CD4-positive, alpha-beta memory T cell (primary cell): ENCODE data around the gene CISH. TPM values are rescaled to one million over a fixed set of nuclear protein-coding genes. Genes with fewer than 3 reads are reported as not detected.

ENCODE experiments used
- CTCF ChIA-PET: fragments of 350-600 bp; sonication (Branson Sonifier 250); formaldehyde crosslinking; loops from one replicate; lab custom pipeline; 2021; ENCODE audit warnings: inconsistent platforms; ENCODE audit not compliant: partially characterized antibody; lab: Charles Lee
- POLR2A ChIA-PET: fragments of 350-600 bp; sonication (Branson Sonifier 250); formaldehyde crosslinking; loops from one replicate; lab custom pipeline; 2021; ENCODE audit not compliant: partially characterized antibody; lab: Charles Lee
- DNase-seq, 5 donors: peaks; one replicate each; pipeline versions ENCODE4 v3.0.0 to v3.0.0-alpha.2; 2020 to 2022; ENCODE audit warnings: mixed read lengths in 1 of 5
- H3K27ac ChIP-seq: one replicate; pipeline ENCODE4 v1.7.0; 2013; ENCODE audit warnings: low read depth, low read length
- H3K27me3 ChIP-seq: 2 replicates; pipeline ENCODE4 v1.7.0; 2013; ENCODE audit warnings: mild to moderate bottlenecking, low read length, moderate library complexity; ENCODE audit not compliant: insufficient read depth
- H3K36me3 ChIP-seq: 2 replicates; pipeline ENCODE4 v1.7.0; 2013; ENCODE audit warnings: mild to moderate bottlenecking, low read length, moderate library complexity; ENCODE audit not compliant: insufficient read depth
- H3K4me1 ChIP-seq: 2 replicates; pipeline ENCODE4 v1.7.0; 2013; ENCODE audit warnings: mild to moderate bottlenecking, low read length, moderate library complexity; ENCODE audit not compliant: insufficient read depth
- H3K4me3 ChIP-seq, 2 donors: one replicate each; pipeline ENCODE4 v1.7.0; 2013; ENCODE audit warnings: low read length in 2 of 2, mild to moderate bottlenecking in 1 of 2
- H3K9me3 ChIP-seq, 2 donors: one replicate each; pipeline ENCODE4 v1.7.0; 2013; ENCODE audit warnings: low read length in 2 of 2, control low read depth in 1 of 2; ENCODE audit not compliant: control insufficient read depth in 1 of 2
- H3K27ac Mint-ChIP-seq, 7 donors: one replicate each; pipeline ENCODE4 v1.8.0; 2020 to 2021; ENCODE audit warnings: mixed read lengths in 7 of 7, mild to moderate bottlenecking in 6 of 7, inconsistent platforms in 3 of 7, moderate library complexity in 3 of 7
- H3K27me3 Mint-ChIP-seq, 2 donors: one replicate each; pipeline ENCODE4 v1.8.0; 2020 to 2021; ENCODE audit warnings: mixed read lengths in 2 of 2
- H3K36me3 Mint-ChIP-seq, 2 donors: one replicate each; pipeline ENCODE4 v1.8.0; 2020 to 2021; ENCODE audit warnings: mixed read lengths in 2 of 2, inconsistent platforms in 1 of 2, mild to moderate bottlenecking in 1 of 2
- H3K4me1 Mint-ChIP-seq, 4 donors: one replicate each; pipeline ENCODE4 v1.8.0; 2020 to 2021; ENCODE audit warnings: mixed read lengths in 4 of 4, mild to moderate bottlenecking in 1 of 4
- H3K4me3 Mint-ChIP-seq, 8 donors: one replicate each; pipeline ENCODE4 v1.8.0; 2020 to 2021; ENCODE audit warnings: mixed read lengths in 8 of 8, mild to moderate bottlenecking in 7 of 8, moderate library complexity in 6 of 8, inconsistent platforms in 3 of 8
- H3K9me3 Mint-ChIP-seq, 8 donors: one replicate each; pipeline ENCODE4 v1.8.0; 2020 to 2021; ENCODE audit warnings: mixed read lengths in 8 of 8, mild to moderate bottlenecking in 5 of 8, inconsistent platforms in 3 of 8, moderate library complexity in 1 of 8
- intact Hi-C: fragments of 100-400 bp; cut with micrococcal nuclease; formaldehyde crosslinking; loops from one replicate; pipeline ENCODE4 v1.15.1; 2023
- polyA plus RNA-seq, 2 donors: library from polyadenylated mRNA; unstranded; fragments of 300-500 nt; fragmentation: Illumina TruSeq; gene quantifications; one replicate each; pipeline ENCODE4 v1.2.3, GENCODE V29; 2021
- total RNA-seq, 2 experiments: library from RNA; stranded (reverse); gene quantifications; one replicate each; pipeline ENCODE4 v1.2.3, GENCODE V29; 2021

Gene CISH
- total and polyA plus RNA-seq, 4 experiments from 2014 or later: 14.7 to 248 (median 53.6) TPM

DNA sequence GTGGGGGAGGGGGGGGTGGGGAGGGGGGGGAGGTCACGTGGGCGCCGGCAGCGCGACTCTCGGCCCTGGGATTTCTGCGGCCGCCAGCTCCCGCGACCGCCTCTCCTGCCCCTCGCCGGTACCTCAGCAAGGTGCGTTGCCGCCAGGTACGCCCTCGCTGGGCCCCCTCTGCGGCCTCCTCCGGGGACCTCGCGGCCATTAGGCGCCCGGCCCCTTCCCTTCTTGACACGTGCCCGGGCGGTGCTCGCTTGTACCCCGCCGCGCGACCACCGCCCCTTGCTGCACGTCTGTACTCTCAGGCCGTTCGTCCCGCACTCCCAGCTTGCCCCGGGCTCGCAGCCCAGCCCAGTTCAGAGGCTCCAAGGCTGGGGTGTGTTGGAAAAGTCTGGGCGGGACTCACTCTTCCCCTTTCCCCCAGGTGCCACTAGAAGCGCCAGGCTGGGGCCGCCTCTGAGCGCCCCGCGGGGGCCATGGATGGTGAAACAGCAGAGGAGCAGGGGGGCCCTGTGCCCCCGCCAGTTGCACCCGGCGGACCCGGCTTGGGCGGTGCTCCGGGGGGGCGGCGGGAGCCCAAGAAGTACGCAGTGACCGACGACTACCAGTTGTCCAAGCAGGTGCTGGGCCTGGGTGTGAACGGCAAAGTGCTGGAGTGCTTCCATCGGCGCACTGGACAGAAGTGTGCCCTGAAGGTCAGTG is 5.7 kb upstream of the CISH start, which contains the start of gene MAPKAPK3:
MAPKAPK3 (plus strand) TSS at position 56 of the 696 bp plus-strand sequence; CDS start at position 471, 415 bp downstream.
- Histone ChIP-seq H3K36me3 (no peaks in the 10 kb centered on the region), H3K4me1 (peaks cover 84% of the 10 kb centered on the region), H3K27me3 (no peaks in the 10 kb centered on the region), H3K27ac (peak within 1 kb of the TSS; percentile 89), H3K4me3 (peak within 1 kb of the TSS; percentile 75 to 89), H3K9me3 (no peaks in the 10 kb centered on the region)
- intact Hi-C loops: loop anchor here (1.0 to 2.0 kb wide), 6 partner anchors 354 to 1054 kb away; partner anchors contain the start of genes DCAF1 and TEX264
- POLR2A ChIA-PET: interaction anchor here (0.8 to 26.0 kb wide), 19 partner anchors 9 to 1065 kb away, joined by 3 to 1072 read pairs (median 10); partner anchors contain the start of genes C3orf18, DOCK3, HEMK1 and MANF
- peak within 1 kb of the TSS; percentile 90 to 99 (median 94) for H3K27ac Mint-ChIP-seq
- no peak for DNase-seq
- H3K36me3 Mint-ChIP-seq: peaks cover 0 to 26% of the 10 kb centered on the region in 2 donors
- H3K4me3 Mint-ChIP-seq: peak within 1 kb of the TSS; percentile 85 to 95 (median 92)
- no peaks in the 10 kb centered on the region for H3K27me3 Mint-ChIP-seq
- no peaks in the 10 kb centered on the region for H3K9me3 Mint-ChIP-seq
- CTCF ChIA-PET: interaction anchor here (1.0 to 24.7 kb wide), 24 partner anchors 7 to 1064 kb away, joined by 3 to 996 read pairs (median 8); partner anchors contain the start of genes C3orf18, DOCK3, HEMK1 and RBM15B
- H3K4me1 Mint-ChIP-seq: peaks cover 49 to 82% (median 66%) of the 10 kb centered on the region in 4 donors

- ChIA-PET POLR2A (interaction anchor here (0.7 to 26.0 kb wide), 24 partner anchors 8 to 1065 kb away, joined by 3 to 1072 read pairs (median 6); partner anchors contain the start of genes C3orf18, DCAF1, DOCK3 and HEMK1), CTCF (interaction anchor here (0.8 to 24.7 kb wide), 31 partner anchors 8 to 1065 kb away, joined by 3 to 996 read pairs (median 6); partner anchors contain the start of genes C3orf18, DOCK3, HEMK1 and MANF)
- H3K4me3 Mint-ChIP-seq: peak overlapping the region; percentile 82 to 95 (median 90)
- DNase-seq: peak; percentile 94 to 96 (median 94)
- no peaks in the 10 kb centered on the region for H3K27me3 Mint-ChIP-seq
- intact Hi-C loops: loop anchor here (1.0 to 2.0 kb wide), 11 partner anchors 36 to 1054 kb away; partner anchors contain the start of genes DCAF1, MANF and TEX264
- peaks cover 50 to 81% (median 66%) of the 10 kb centered on the region in 4 donors for H3K4me1 Mint-ChIP-seq
- H3K4me3 ChIP-seq: peak overlapping the region; percentile 75
- H3K27ac ChIP-seq: peak overlapping the region; percentile 89
- H3K4me1 ChIP-seq: peaks cover 80% of the 10 kb centered on the region
- H3K36me3 Mint-ChIP-seq: peaks cover 0 to 30% of the 10 kb centered on the region in 2 donors
- no peaks in the 10 kb centered on the region for H3K27me3 ChIP-seq
- H3K9me3 Mint-ChIP-seq: no peaks in the 10 kb centered on the region
- no peaks in the 10 kb centered on the region for H3K36me3 ChIP-seq
- no peaks in the 10 kb centered on the region for H3K9me3 ChIP-seq
- H3K27ac Mint-ChIP-seq: peak overlapping the region; percentile 90 to 99 (median 94)
Measured at GRCh38 chr3:50616770-50617095, 5.2 kb upstream of the CISH start.

DNA sequence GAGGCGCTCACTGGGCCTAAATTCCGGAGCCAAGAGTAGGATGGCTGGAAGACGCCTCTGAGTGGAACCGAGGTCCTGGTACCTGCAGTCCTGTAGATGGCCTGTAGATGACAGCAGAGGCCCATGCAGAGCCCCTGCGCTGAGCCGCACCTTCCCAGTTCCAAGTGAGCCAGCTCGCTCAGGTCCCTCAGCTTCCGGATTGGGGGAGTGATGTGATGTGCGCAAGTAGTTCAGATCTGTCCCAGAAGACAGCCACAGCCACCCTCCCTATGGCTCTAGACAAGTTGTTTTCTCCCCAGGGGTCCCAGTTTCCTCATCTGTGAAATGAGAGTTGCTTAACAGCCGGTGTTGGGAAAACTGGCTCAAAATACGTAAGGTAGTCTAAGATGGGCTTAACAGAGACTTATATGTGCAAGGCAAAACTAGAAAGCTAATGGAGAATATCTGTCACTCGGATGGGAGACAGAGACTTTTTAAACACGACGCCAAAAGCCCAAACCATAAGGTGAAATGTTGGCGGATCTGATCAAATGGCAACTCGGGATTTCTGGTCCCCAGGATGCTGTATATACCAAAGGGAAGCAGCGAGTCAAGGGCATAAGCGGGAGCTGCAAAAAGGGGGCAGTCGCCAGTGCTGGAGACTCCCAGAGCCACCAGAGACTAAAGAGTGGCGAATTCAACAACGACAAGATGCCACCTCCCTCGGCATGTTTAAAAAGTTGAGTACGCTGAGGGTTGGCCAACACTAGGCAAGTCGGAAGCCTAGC is 4.6 kb upstream of the CISH start:
- H3K27ac ChIP-seq: peak overlapping the region; percentile 89
- H3K27me3 Mint-ChIP-seq: no peaks in the 10 kb centered on the region
- peak; percentile 77 to 89 (median 80) for DNase-seq
- H3K36me3 ChIP-seq: no peaks in the 10 kb centered on the region
- CTCF ChIA-PET: interaction anchor here (0.6 to 24.7 kb wide), 40 partner anchors 8 to 1065 kb away, joined by 3 to 996 read pairs (median 5); partner anchors contain the start of genes C3orf18, CYB561D2, DOCK3 and HEMK1
- peak overlapping the region; percentile 75 for H3K4me3 ChIP-seq
- H3K36me3 Mint-ChIP-seq: peaks cover 0 to 30% of the 10 kb centered on the region in 2 donors
- H3K4me1 ChIP-seq: peaks cover 75% of the 10 kb centered on the region
- no peaks in the 10 kb centered on the region for H3K9me3 ChIP-seq
- intact Hi-C loops: loop anchor here (1.0 to 2.0 kb wide), 10 partner anchors 36 to 1055 kb away; partner anchors contain the start of genes MANF and TEX264
- H3K4me1 Mint-ChIP-seq: peaks cover 50 to 78% (median 65%) of the 10 kb centered on the region in 4 donors
- POLR2A ChIA-PET: interaction anchor here (0.6 to 26.0 kb wide), 28 partner anchors 8 to 1066 kb away, joined by 3 to 1072 read pairs (median 4); partner anchors contain the start of genes C3orf18, DCAF1, DOCK3 and HEMK1
- H3K27ac Mint-ChIP-seq: peak overlapping the region; percentile 90 to 99 (median 94)
- H3K27me3 ChIP-seq: no peaks in the 10 kb centered on the region
- no peaks in the 10 kb centered on the region for H3K9me3 Mint-ChIP-seq
- peak overlapping the region; percentile 82 to 95 (median 90) for H3K4me3 Mint-ChIP-seq

DNA sequence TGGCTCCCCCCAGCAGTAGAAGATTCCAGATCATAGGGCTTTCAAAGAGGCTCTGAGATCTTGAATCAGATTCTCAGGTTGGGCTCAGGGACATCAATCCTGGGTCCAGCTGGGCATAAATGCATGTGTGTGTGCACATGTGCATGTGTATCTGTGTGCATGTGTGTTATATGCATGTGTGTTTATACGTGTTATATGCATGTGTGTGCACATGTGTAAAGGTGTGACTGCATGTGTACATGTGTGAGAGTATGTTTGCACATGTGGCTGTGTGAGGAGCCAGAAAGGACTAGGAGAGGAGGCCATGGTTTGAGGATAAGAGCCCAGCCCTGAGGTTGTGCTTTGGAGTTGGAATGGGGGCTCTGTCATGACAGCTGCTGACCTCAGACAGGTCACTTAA is 3.6 kb upstream of the CISH start:
- peaks cover 9 to 32% of the 10 kb centered on the region in 2 donors for H3K36me3 Mint-ChIP-seq
- H3K9me3 Mint-ChIP-seq: no peaks in the 10 kb centered on the region
- CTCF ChIA-PET: interaction anchor here (0.6 to 24.7 kb wide), 32 partner anchors 9 to 887 kb away, joined by 3 to 996 read pairs (median 7); partner anchors contain the start of genes C3orf18, CYB561D2, DOCK3 and HEMK1
- H3K4me1 ChIP-seq: peaks cover 65% of the 10 kb centered on the region
- H3K27me3 Mint-ChIP-seq: no peaks in the 10 kb centered on the region
- DNase-seq: no peak
- no peak overlapping the region for H3K27ac ChIP-seq
- H3K4me1 Mint-ChIP-seq: peaks cover 43 to 71% (median 58%) of the 10 kb centered on the region in 4 donors
- peaks cover 6% of the 10 kb centered on the region for H3K36me3 ChIP-seq
- peak overlapping the region in 4 of 7 donors; percentile 60 to 99 (median 91) for H3K27ac Mint-ChIP-seq
- POLR2A ChIA-PET: interaction anchor here (1.2 to 26.0 kb wide), 12 partner anchors 7 to 886 kb away, joined by 3 to 1072 read pairs (median 21); partner anchors contain the start of genes C3orf18, HEMK1 and MANF
- no peak overlapping the region for H3K4me3 ChIP-seq
- peak overlapping the region in 2 of 8 donors; percentile 20 to 39 for H3K4me3 Mint-ChIP-seq
- intact Hi-C loops: no loop called here
- no peaks in the 10 kb centered on the region for H3K27me3 ChIP-seq
- H3K9me3 ChIP-seq: no peaks in the 10 kb centered on the region

- peak overlapping the region; percentile 90 to 97 (median 94) for H3K27ac Mint-ChIP-seq
- H3K27ac ChIP-seq: peak overlapping the region; percentile 81
- H3K36me3 ChIP-seq: peaks cover 24% of the 10 kb centered on the region
- intact Hi-C loops: loop anchor here (1.0 to 5.0 kb wide), 3 partner anchors 22 to 261 kb away; partner anchors contain the start of genes CYB561D2 and NPRL2
- H3K4me1 Mint-ChIP-seq: peaks cover 39 to 71% (median 54%) of the 10 kb centered on the region in 4 donors
- ChIA-PET CTCF (interaction anchor here (0.6 to 24.7 kb wide), 16 partner anchors 11 to 822 kb away, joined by 3 to 996 read pairs (median 20); partner anchors contain the start of genes C3orf18, CYB561D2, HEMK1 and NPRL2), POLR2A (interaction anchor here (0.9 to 26.0 kb wide), 11 partner anchors 9 to 1443 kb away, joined by 3 to 1072 read pairs (median 6); partner anchors contain the start of genes C3orf18, CYB561D2, DUSP7 and HEMK1)
- no peaks in the 10 kb centered on the region for H3K27me3 Mint-ChIP-seq
- H3K4me1 ChIP-seq: peaks cover 56% of the 10 kb centered on the region
- H3K9me3 ChIP-seq: no peaks in the 10 kb centered on the region
- peak overlapping the region; percentile 12 to 93 for H3K4me3 ChIP-seq
- peaks cover 28 to 50% of the 10 kb centered on the region in 2 donors for H3K36me3 Mint-ChIP-seq
- no peaks in the 10 kb centered on the region for H3K27me3 ChIP-seq
- H3K4me3 Mint-ChIP-seq: peak overlapping the region; percentile 92 to 99 (median 96)
- H3K9me3 Mint-ChIP-seq: no peaks in the 10 kb centered on the region
- DNase-seq: no peak
Measured at GRCh38 chr3:50612970-50613846, 1.6 kb upstream of the CISH start.
